T1000 (cell line): ENCODE results near the gene TNS3.

Experiments used
- DNase-seq: peaks from one replicate; lab custom pipeline; 2025; ENCODE audit warnings: mixed read lengths; lab: John Stamatoyannopoulos, UW

The TNS3 gene

GRCh38 chr7:47347346-47347745 lies 234.6 kb downstream of the TNS3 start:
- DNase-seq = no peak

GRCh38 chr7:47346377-47346914 lies 235.5 kb downstream of the TNS3 start:
- DNase-seq = no peak

DNA sequence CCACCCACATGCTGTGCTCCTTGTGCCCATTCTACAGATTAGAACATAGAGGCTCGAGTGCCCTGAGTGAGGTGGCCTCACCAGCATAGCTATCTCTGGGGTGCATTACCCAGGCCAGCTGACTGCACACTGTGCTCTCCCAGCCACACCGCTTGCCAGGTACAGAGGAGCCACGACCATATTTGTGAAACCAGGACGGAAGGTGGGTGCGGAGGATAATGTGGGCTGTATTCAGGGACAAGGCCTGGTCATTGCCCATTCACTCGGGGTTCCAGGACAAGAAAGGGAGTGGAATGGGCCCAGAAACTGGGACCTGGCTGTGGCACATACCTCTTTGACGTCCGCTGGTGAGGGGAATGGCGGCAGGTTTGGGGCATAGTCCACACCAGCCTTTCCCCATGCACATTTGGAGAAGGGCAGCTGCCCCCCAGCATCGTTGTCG lies 236.0 kb downstream of the TNS3 start:
- DNase-seq = no peak

- no peak for DNase-seq
Observed at GRCh38 chr7:47344171-47344955, 237.5 kb downstream of the TNS3 start.

DNA sequence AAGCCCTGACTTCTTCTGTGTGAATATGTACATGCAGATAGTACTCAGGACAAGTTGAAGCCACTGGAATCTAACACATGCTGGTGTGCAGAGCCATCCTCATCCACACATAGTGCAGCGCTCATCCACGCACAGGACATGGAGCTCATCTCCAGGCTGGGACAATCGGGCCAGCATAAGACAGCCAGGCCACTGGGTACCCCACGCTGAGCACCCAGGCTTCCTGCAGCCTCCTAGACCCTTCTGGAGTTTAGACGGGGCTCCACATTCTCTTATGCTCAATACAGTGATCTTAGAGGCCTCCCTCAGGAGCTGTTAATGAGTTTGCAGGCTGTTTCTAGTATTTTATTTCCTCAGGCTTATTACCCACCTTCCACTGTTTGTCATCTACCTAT lies 238.9 kb downstream of the TNS3 start:
- no peak for DNase-seq

- DNase-seq = no peak
Observed at GRCh38 chr7:47342296-47343060, 239.4 kb downstream of the TNS3 start.

DNA sequence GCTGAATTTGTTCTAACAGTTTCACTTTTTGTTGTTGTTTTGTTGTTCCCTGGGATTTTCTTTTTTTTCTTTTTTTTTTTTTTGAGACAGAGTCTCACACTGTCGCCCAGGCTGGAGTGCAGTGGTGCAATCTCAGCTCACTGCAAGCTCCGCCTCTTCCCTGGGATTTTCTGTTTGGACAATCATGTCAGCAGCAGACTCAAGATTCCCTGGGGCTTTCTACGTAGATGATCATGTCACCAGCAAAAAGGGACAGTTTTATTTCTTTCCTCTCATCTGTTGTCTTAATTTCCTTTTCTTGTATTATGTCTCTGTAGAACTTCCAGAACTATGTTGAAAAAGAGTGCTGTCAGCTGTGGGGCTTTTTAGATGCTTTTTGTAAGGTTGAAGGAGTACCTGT lies 241.4 kb downstream of the TNS3 start:
- no peak for DNase-seq

GRCh38 chr7:47338026-47338425 lies 243.9 kb downstream of the TNS3 start:
- no peak for DNase-seq

GRCh38 chr7:47337531-47337930 lies 244.4 kb downstream of the TNS3 start:
- no peak for DNase-seq

GRCh38 chr7:47336472-47337425 lies 245.2 kb downstream of the TNS3 start:
- DNase-seq = no peak

GRCh38 chr7:47335557-47336471 lies 246.1 kb downstream of the TNS3 start:
- no peak for DNase-seq

DNA sequence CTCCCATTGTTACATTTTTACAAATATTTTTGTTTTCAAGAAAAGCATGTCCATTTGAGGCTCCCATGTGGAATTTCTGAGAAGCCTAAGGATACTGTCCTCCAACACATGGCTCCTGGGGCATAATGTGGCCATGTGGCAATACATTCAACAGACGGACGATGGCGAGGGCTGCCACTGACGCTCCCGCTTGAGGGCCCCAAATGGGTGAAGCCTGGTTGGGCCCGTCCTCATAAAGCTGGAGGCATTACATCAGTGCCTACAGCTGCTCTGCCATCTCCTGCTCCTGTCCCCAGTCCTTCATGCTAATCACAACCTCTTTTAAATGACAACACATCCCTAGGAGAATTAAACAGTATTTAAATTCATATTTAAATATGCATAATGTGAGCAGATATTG lies 246.8 kb downstream of the TNS3 start:
- no peak for DNase-seq

DNA sequence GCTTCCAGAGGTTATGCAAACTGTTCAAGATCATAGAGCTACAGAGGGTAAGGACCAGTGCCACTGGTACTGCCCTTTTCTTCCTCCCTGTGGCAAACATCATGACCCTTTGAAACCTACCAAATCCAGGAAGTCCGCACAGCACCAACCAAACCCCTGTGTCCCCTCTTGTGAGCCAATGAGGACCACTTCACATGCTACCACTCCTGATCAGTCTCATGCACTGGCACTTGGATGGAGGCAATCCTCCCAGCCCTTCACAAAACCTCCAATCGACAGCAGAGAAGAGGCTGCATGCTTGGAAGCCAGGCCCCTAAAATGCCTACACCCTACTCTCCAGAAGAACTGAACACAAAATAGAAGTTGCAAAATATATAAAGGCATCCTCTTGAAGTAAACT lies 248.0 kb downstream of the TNS3 start:
- DNase-seq = no peak

DNA sequence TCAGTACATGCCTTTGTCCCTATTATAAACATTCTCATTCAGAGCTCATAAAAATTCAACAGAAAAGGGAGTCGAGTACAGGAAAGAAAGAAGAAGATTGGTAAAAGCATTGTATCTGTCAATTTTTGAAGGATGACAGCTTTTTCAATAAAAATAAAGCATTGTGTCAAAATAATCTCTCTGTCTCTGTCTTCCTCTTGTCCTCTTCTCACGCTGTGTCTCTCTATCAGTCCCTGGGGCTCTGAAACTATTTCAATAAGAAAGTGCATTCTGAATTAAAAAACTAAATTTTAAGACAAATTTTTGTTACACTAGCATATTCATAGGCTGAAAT lies 248.4 kb downstream of the TNS3 start:
- DNase-seq = no peak

DNA sequence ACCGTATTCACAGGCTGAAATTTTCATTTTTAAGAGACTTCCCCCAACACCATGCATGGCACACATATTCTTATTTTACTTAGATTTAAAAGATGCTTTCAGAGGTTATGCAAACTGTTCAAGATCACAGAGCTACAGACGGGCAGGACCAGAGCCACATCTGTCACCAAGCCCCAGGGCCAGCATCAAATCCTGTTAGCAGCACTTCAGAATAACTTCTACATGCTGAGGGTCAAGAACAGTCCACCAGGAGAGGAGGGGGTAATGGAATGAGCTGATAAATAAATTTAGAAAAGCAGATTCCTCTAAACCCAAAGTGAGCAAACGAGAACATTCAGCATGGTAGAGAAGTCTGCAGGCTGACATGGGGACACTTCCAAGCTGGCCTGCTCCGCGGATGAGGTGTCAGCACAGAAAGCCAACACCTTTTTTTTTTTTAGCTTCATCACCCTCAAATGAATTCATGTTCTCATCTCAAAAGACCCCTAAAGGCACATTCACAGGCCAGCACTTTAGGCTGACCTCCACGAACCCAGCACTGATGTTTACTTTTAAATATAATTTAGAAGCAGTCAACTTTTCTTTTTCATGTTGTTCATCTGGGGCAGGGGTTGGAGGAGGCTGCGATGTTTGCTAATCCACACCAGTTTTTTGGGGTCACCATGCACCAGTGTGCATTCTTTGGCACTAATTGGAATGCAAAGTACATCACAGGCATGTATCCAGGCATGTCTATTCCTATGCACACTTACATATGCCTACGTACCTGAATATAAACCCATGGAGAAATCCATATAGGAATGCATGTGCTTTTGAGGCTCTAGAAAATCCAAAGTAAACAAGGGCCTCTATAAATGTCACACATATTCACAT lies 249.0 kb downstream of the TNS3 start:
- DNase-seq = no peak

- DNase-seq = no peak
Observed at GRCh38 chr7:47332213-47332612, 249.7 kb downstream of the TNS3 start.

DNA sequence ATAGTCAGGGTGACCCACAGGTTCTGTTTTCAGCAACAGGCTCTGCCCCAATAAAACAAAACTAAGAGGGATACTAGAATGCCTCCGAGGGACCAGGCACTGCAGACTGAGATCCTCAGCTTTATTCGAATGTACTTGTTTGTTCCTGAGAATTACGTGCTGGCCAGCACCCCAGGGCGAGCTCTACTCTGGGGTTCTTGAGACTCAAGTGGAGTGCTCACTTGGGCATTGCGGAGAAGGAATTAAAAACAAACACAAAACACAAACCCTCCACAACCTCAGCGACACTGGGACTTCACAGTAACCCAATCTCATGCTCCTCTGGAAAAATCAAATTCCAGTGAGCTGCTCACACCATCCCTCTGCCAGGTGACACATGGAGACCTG lies 250.7 kb downstream of the TNS3 start:
- no peak for DNase-seq

- no peak for DNase-seq
Observed at GRCh38 chr7:47330561-47331178, 251.2 kb downstream of the TNS3 start.

DNA sequence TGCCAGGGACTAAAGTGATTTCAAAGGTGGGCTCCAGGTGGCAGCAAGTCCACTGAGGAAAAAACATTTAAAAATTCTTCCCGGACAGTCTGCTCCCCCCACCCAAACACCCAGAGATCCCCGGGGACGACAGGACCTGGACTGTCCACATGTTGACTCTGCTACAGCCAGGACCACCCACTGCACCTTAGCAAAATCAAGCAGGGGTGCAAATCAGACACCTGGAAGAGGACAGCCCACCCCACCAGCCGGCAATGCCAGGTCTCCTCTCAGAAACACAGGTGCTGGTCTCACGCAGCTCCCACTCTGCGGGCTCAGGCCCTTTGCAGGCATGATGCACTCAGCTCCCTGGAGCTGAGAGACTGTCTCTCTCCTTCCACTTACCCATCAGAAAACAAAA lies 251.9 kb downstream of the TNS3 start:
- no peak for DNase-seq
